H1 (cell line): ENCODE measurements around the gene ANLN. TPM values are rescaled to one million over a fixed set of nuclear protein-coding genes. Genes with fewer than 3 reads are reported as not detected.

Experiments used
- CTCF ChIA-PET: fragments of 300-600 bp; sonication (Branson Sonifier 250); formaldehyde crosslinking; loops from one replicate; lab custom pipeline; 2021; ENCODE audit not compliant: partially characterized antibody; lab: Charles Lee
- POLR2A ChIA-PET: fragments of 300-600 bp; sonication (Branson Sonifier 250); formaldehyde crosslinking; loops from one replicate; lab custom pipeline; 2021; ENCODE audit warnings: inconsistent platforms; ENCODE audit not compliant: partially characterized antibody; lab: Charles Lee
- DNase-seq, 2 experiments: peaks; one replicate each; pipeline versions ENCODE4 v3.0.0 to v3.0.0-alpha.2; 2010 to 2022; ENCODE audit warnings: low spot score in 2 of 2, low read depth in 1 of 2, mixed read lengths in 1 of 2
- FAIRE-seq: peaks from 2 replicates; lab custom pipeline; 2011; peaks lifted over from hg19 to GRCh38; lab: Jason Lieb, UNC
- H2AFZ ChIP-seq: 2 replicates; pipeline ENCODE4 v1.8.1; 2012; ENCODE audit warnings: low read length, inconsistent platforms
- H2AK5ac ChIP-seq: 2 replicates; pipeline ENCODE4 v1.6.1; 2013; ENCODE audit warnings: low read depth, low read length
- H2BK120ac ChIP-seq: replicated peaks from 2 replicates; pipeline ENCODE3; 2013; ENCODE audit warnings: low read depth, low read length, inconsistent platforms
- H2BK12ac ChIP-seq: 2 replicates; pipeline ENCODE4 v1.6.1; 2013; ENCODE audit warnings: low read depth, low read length
- H2BK15ac ChIP-seq: 2 replicates; pipeline ENCODE4 v1.6.1; 2013; ENCODE audit warnings: low read length
- H2BK20ac ChIP-seq: 2 replicates; pipeline ENCODE4 v1.6.1; 2013; ENCODE audit warnings: low read length
- H2BK5ac ChIP-seq: 2 replicates; pipeline ENCODE4 v1.6.1; 2013; ENCODE audit warnings: low read depth, low read length
- H3K14ac ChIP-seq: 2 replicates; pipeline ENCODE4 v1.6.1; 2013; ENCODE audit warnings: inconsistent platforms; ENCODE audit not compliant: insufficient read length
- H3K18ac ChIP-seq: 2 replicates; pipeline ENCODE4 v1.6.1; 2013; ENCODE audit warnings: low read length; ENCODE audit errors: extremely low read depth
- H3K23ac ChIP-seq: 2 replicates; pipeline ENCODE4 v1.6.1; 2013; ENCODE audit warnings: inconsistent platforms; ENCODE audit not compliant: insufficient read length
- H3K23me2 ChIP-seq: 2 replicates; pipeline ENCODE4 v1.6.1; 2013; ENCODE audit warnings: low read depth, low read length
- H3K27ac ChIP-seq: 2 replicates; pipeline ENCODE4 v1.6.1; 2011; ENCODE audit warnings: low read depth, low read length, inconsistent platforms
- H3K27me3 ChIP-seq, 4 experiments: replicated peaks in 1 of 4; 1 replicate in 1 of 4; 2 replicates in 3 of 4; pipeline versions ENCODE4 v1.6.1 to v1.8.1; 2011 to 2013; ENCODE audit warnings: low read length in 3 of 4, mild to moderate bottlenecking in 3 of 4, inconsistent platforms in 2 of 4, mixed read lengths in 2 of 4, moderate library complexity in 1 of 4; ENCODE audit not compliant: control insufficient read depth in 3 of 4, insufficient read depth in 3 of 4; ENCODE audit errors: extremely low read depth in 1 of 4
- H3K36me3 ChIP-seq, 4 experiments: 2 replicates each; pipeline versions ENCODE4 v1.6.1 to v1.8.1; 2011 to 2013; ENCODE audit warnings: mild to moderate bottlenecking in 4 of 4, low read length in 3 of 4, moderate library complexity in 2 of 4, control low read depth in 1 of 4, inconsistent platforms in 1 of 4; ENCODE audit not compliant: insufficient read depth in 4 of 4, control insufficient read depth in 2 of 4
- H3K4ac ChIP-seq: replicated peaks from 2 replicates; pipeline ENCODE3; 2013; ENCODE audit warnings: low read length, low read depth, mixed read lengths, inconsistent platforms; ENCODE audit not compliant: insufficient read length
- H3K4me1 ChIP-seq, 4 experiments: replicated peaks in 1 of 4; 1 replicate in 1 of 4; 2 replicates in 3 of 4; pipeline versions ENCODE4 v1.6.1 to v1.8.1; 2011 to 2013; ENCODE audit warnings: low read length in 3 of 4, inconsistent platforms in 2 of 4, mixed read lengths in 1 of 4; ENCODE audit not compliant: insufficient read depth in 4 of 4, control insufficient read depth in 3 of 4
- H3K4me2 ChIP-seq, 2 experiments: 2 replicates each; pipeline versions ENCODE4 v1.6.1 to v1.8.1; 2011 to 2013; ENCODE audit warnings: low read depth in 2 of 2, low read length in 2 of 2, control low read depth in 1 of 2, inconsistent platforms in 1 of 2, mild to moderate bottlenecking in 1 of 2; ENCODE audit not compliant: insufficient read depth in 1 of 2
- H3K4me3 ChIP-seq, 4 experiments: fragments of 200-600, 300-600 bp in 1 of 4; sonication (generic), shearing (Covaris generic), sonication (Bioruptor Twin) in 1 of 4; 2 replicates each; pipeline versions ENCODE4 v1.5.1 to v1.8.1; 2011 to 2016; ENCODE audit warnings: low read length in 4 of 4, low read depth in 3 of 4, control low read depth in 2 of 4, inconsistent platforms in 2 of 4, mild to moderate bottlenecking in 2 of 4, mixed read lengths in 1 of 4, moderate library complexity in 1 of 4; ENCODE audit not compliant: insufficient read depth in 2 of 4; ENCODE audit errors: extremely low read depth in 1 of 4
- H3K56ac ChIP-seq: replicated peaks from 2 replicates; pipeline ENCODE3; 2013; ENCODE audit warnings: low read depth, mild to moderate bottlenecking, mixed read lengths, low read length, inconsistent platforms; ENCODE audit not compliant: insufficient read length
- H3K79me1 ChIP-seq: 2 replicates; pipeline ENCODE4 v1.6.1; 2013; ENCODE audit warnings: low read depth, low read length, control low read depth
- H3K79me2 ChIP-seq, 2 experiments: 2 replicates each; pipeline versions ENCODE4 v1.6.1 to v1.8.1; 2012 to 2013; ENCODE audit warnings: low read length in 2 of 2, mild to moderate bottlenecking in 2 of 2, inconsistent platforms in 1 of 2; ENCODE audit not compliant: insufficient read depth in 2 of 2, control insufficient read depth in 1 of 2
- H3K9ac ChIP-seq, 4 experiments: replicated peaks in 1 of 4; 1 replicate in 1 of 4; 2 replicates in 3 of 4; pipeline versions ENCODE4 v1.6.1 to v1.8.1; 2011 to 2013; ENCODE audit warnings: low read depth in 3 of 4, low read length in 3 of 4, control low read depth in 2 of 4, mild to moderate bottlenecking in 2 of 4, moderate library complexity in 2 of 4, inconsistent platforms in 1 of 4; ENCODE audit errors: extremely low read depth in 1 of 4
- H3K9me3 ChIP-seq, 2 experiments: 2 replicates each; pipeline versions ENCODE4 v1.6.1 to v1.8.1; 2012 to 2013; ENCODE audit warnings: mild to moderate bottlenecking in 2 of 2, moderate library complexity in 2 of 2, control low read depth in 1 of 2, inconsistent platforms in 1 of 2, low read depth in 1 of 2, low read length in 1 of 2, mixed read lengths in 1 of 2; ENCODE audit not compliant: insufficient read depth in 2 of 2
- H4K20me1 ChIP-seq, 2 experiments: replicated peaks in 1 of 2; 2 replicates each; pipeline versions ENCODE3 to v1.8.1; 2011 to 2013; ENCODE audit warnings: inconsistent platforms in 2 of 2, low read length in 2 of 2, mild to moderate bottlenecking in 1 of 2; ENCODE audit not compliant: insufficient read depth in 2 of 2, control insufficient read depth in 1 of 2
- H4K5ac ChIP-seq: 2 replicates; pipeline ENCODE4 v1.6.1; 2013; ENCODE audit warnings: low read length, low read depth, mixed read lengths, inconsistent platforms; ENCODE audit not compliant: insufficient read length
- H4K8ac ChIP-seq: 2 replicates; pipeline ENCODE4 v1.8.0; 2013; ENCODE audit warnings: mild to moderate bottlenecking, moderate library complexity, low read length, inconsistent platforms; ENCODE audit not compliant: insufficient read depth; ENCODE audit errors: extremely low read depth
- H4K91ac ChIP-seq: replicated peaks from 2 replicates; pipeline ENCODE3; 2013; ENCODE audit warnings: low read length, mixed read lengths, inconsistent platforms; ENCODE audit not compliant: insufficient read length
- CHD2 ChIP-seq: IDR thresholded peaks from 2 replicates; pipeline ENCODE4 v1.6.1; 2012; ENCODE audit warnings: low read length, improper control_type of control experiment
- EGR1 ChIP-seq: IDR thresholded peaks from 2 replicates; pipeline ENCODE4 v1.6.1; 2011; ENCODE audit warnings: low read depth, low read length, borderline replicate concordance
- GTF2F1 ChIP-seq: IDR thresholded peaks from 2 replicates; pipeline ENCODE4 v1.6.1; 2012; ENCODE audit warnings: low read depth, low read length, improper control_type of control experiment, borderline replicate concordance
- JUN ChIP-seq: IDR thresholded peaks from 2 replicates; pipeline ENCODE4 v1.6.1; 2011; ENCODE audit warnings: low read depth, mild to moderate bottlenecking, improper control_type of control experiment, low read length
- KDM5A ChIP-seq: fragments of 200-600 bp; IDR thresholded peaks from 2 replicates; pipeline ENCODE4 v1.7.1; 2012; ENCODE audit warnings: mild to moderate bottlenecking, low read length, inconsistent platforms, mixed read lengths
- POU5F1 ChIP-seq: IDR thresholded peaks from 2 replicates; pipeline ENCODE4 v1.6.1; 2011; ENCODE audit warnings: low read depth, mild to moderate bottlenecking, low read length, moderate library complexity
- SP2 ChIP-seq: IDR thresholded peaks from 2 replicates; pipeline ENCODE4 v1.6.1; 2012; ENCODE audit warnings: mild to moderate bottlenecking, low read length, inconsistent platforms
- SP4 ChIP-seq: IDR thresholded peaks from 2 replicates; pipeline ENCODE4 v1.6.1; 2012; ENCODE audit warnings: low read length, inconsistent platforms
- TBP ChIP-seq: IDR thresholded peaks from 2 replicates; pipeline ENCODE4 v1.6.1; 2011; ENCODE audit warnings: low read depth, low read length, improper control_type of control experiment
- USF2 ChIP-seq: IDR thresholded peaks from 2 replicates; pipeline ENCODE4 v1.6.1; 2011; ENCODE audit warnings: low read length, improper control_type of control experiment
- YY1 ChIP-seq: IDR thresholded peaks from 2 replicates; pipeline ENCODE4 v1.6.1; 2011; ENCODE audit warnings: low read depth, mild to moderate bottlenecking, low read length
- WGBS, 2 experiments: shearing (Covaris generic) in 1 of 2; methylation state at CpG; one replicate each; pipeline versions ENCODE4 v1.1.6 to v1.1.7; 2013 to 2015; ENCODE audit warnings: low lambda C conversion rate in 2 of 2, mixed read lengths in 2 of 2, inconsistent platforms in 1 of 2, low coverage in 1 of 2, missing lambda C conversion rate in 1 of 2; ENCODE audit not compliant: insufficient replicate concordance in 2 of 2, insufficient coverage in 1 of 2, insufficient read length in 1 of 2; ENCODE audit errors: extremely low coverage in 1 of 2, missing lambda C conversion rate in 1 of 2; 5-methylcytosine and 5-hydroxymethylcytosine counted together
- polyA plus RNA-seq, 7 experiments: library from polyadenylated mRNA; depleted of rRNA in 3 of 7; stranded (reverse) in 5 of 7; unstranded in 2 of 7; fragments of >200 nt in 5 of 7; fragments of 200-250 nt in 2 of 7; gene quantifications; 1 replicate in 5 of 7; 2 replicates in 1 of 7; 4 replicates in 1 of 7; pipeline versions ENCODE4 v1.2.1 to v1.2.3, GENCODE V29; 2011 to 2013; ENCODE audit warnings: missing spikeins in 2 of 7, mixed read lengths in 2 of 7
- total RNA-seq: library from RNA; stranded (reverse); fragmentation: NEBNext Ultra II Directional; extraction: Animal tissue kit (Norgen Biotek cat#: 25700); gene quantifications from 2 replicates; pipeline ENCODE4 v1.2.1, GENCODE V29; 2021
- TF ChIP-seq, protein P1 (sequence below): IDR thresholded peaks from 2 replicates; pipeline ENCODE4 v1.6.1; 2012; ENCODE audit warnings: inconsistent platforms

ANLN gene
- total and polyA plus RNA-seq, 2 of the 8 experiments (the other 6 are each of a cell fraction or from before 2014, with no cell fraction given): 18.5 to 90.1 TPM

DNA sequence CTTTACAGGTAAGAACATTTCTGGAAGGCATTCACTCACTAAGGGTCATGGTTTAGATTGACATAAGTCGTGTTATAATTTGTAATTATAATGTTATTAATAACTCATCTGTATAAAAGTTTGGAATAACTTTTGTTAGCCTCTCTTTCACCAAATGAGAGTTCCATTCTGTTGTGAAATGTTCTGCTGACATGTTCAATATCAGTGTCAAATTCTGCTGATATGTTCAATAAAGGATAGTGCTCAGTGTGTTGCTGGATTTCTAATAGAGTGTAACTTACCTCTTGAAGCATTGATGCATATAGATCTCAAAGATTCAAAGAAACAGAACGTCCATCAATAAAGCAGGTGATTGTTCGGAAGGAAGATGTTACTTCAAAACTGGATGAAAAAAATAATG is 30.6 kb downstream of the ANLN start:
- Histone ChIP-seq H3K4me1 (no peaks in the 10 kb centered on the region), H2AFZ (no peak overlapping the region), H3K36me3 (peaks cover 15 to 83% (median 37%) of the 10 kb centered on the region in 4 experiments), H4K5ac (no peak overlapping the region), H2BK20ac (no peak overlapping the region), H3K4ac (no peak overlapping the region), H2BK15ac (no peak overlapping the region), H2AK5ac (no peak overlapping the region), H3K9ac (no peak overlapping the region), H3K4me2 (no peak overlapping the region), H3K23me2 (no peaks in the 10 kb centered on the region), H3K79me1 (no peaks in the 10 kb centered on the region), H4K20me1 (no peaks in the 10 kb centered on the region), H4K8ac (no peak overlapping the region), H3K79me2 (no peaks in the 10 kb centered on the region), H4K91ac (no peak overlapping the region), H2BK120ac (no peak overlapping the region), H3K18ac (no peak overlapping the region), H3K27me3 (peaks cover 0 to 1% (median 0%) of the 10 kb centered on the region in 4 experiments; a peak in 1 of 7 replicates), H3K9me3 (no peaks in the 10 kb centered on the region), H2BK12ac (no peak overlapping the region), H3K27ac (no peak overlapping the region), H3K56ac (no peak overlapping the region), H3K4me3 (no peak overlapping the region), H3K23ac (no peak overlapping the region), H3K14ac (no peak overlapping the region), H2BK5ac (no peak overlapping the region)
- FAIRE-seq: no peak
- WGBS, 2 experiments: 92% methylated on average over 3 of the region's 3 CpGs; no CpG with 5 or more reads in 1 of the 2 experiments
- ChIA-PET POLR2A (no interaction called here), CTCF (interaction anchor here (0.7 to 1.1 kb wide), 2 partner anchors 21 to 30 kb away, joined by 3 to 4 read pairs; no protein-coding TSS in a partner anchor)
- DNase-seq: no peak
- no peak for TF ChIP-seq CHD2
- TF ChIP-seq EGR1: no peak
- TF ChIP-seq YY1: no peak
- TF ChIP-seq, protein P1, sequence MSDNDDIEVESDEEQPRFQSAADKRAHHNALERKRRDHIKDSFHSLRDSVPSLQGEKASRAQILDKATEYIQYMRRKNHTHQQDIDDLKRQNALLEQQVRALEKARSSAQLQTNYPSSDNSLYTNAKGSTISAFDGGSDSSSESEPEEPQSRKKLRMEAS: no peak
- TF ChIP-seq KDM5A: no peak
- no peak for TF ChIP-seq SP4
- TF ChIP-seq USF2: no peak
- TF ChIP-seq JUN: no peak
- TF ChIP-seq GTF2F1: no peak
- TF ChIP-seq TBP: no peak
- TF ChIP-seq SP2: no peak
- TF ChIP-seq POU5F1: no peak
